NCI-H2227 treated with DMSO at 0.1 percent for 48 hours (cell line): Measurements from ENCODE around the gene KLHDC7B.
A peak's percentile ranks its signal among the peaks of the same experiment; 100 is the strongest.

ENCODE experiments used
- DNase-seq: peaks from one replicate; lab custom pipeline; 2025; lab: John Stamatoyannopoulos, UW

The KLHDC7B gene

GRCh38 chr22:50573491-50574382 is 28.0 kb downstream of the KLHDC7B start:
- DNase-seq, result no peak

DNA sequence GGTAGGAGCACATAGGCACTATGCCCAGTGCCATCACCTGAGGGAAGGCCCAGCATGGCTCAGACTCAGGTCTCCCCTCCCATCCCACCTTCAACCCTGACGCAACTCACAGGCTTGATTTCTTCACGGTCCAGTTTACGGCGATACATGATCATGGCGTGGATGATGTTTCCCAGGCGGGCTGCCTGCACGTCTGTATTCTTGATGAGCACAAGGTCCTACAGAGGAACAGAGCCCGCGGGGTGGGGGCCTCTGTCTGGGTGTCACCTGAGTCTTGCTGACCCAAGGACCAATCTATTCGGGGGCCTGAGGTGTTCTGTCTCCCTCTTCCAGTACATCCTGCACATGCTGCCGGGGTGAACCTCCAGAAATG is 28.7 kb downstream of the KLHDC7B start:
- no peak for DNase-seq

DNA sequence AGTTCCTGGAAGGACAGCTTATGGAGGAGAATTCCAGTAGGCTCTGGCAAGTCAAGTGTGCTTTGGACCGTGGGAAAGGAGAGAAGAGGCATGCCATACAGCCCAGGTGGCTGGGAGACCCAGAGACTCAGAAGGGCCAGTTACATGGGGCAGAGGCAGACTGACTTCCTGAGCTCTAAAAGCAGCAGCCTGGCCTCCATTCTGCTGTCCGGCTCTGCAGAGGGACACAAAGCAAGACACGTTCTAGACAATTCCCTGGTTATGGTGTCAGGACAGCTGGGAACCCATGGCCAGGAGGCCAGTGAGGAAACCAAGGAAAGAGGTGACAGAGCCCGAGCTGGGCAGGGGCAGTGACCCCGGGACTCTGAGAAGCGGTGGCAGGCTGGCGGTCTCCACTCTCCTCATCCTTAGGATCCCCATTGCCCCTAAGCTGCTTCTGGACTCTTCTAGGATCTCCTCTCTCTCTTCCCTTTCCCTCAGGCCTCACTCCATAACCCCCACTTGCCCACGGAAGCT is 29.8 kb downstream of the KLHDC7B start:
- DNase-seq, result no peak

DNA sequence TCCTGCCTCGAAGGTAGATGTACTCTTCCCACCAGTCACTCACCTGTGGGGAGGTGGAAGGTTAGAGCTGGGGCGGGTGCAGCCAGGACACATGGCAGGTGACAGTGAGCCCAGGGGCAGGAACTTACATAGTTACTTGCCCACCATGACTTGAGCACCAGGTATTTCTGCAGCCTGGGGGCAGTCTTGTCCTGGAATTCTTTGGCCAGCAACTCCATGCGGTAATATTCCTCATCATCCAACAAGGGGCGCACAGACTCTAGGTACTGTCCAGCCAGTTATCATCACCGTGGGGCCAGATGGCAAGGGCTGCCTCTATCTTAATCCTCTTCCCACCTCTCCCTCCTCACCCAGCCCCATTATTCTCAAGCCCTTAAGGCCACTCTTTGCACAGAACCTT is 30.4 kb downstream of the KLHDC7B start:
- no peak for DNase-seq

- DNase-seq, result no peak
These were observed 31.4 kb downstream of the KLHDC7B start for GRCh38 chr22:50576806-50577696.

DNA sequence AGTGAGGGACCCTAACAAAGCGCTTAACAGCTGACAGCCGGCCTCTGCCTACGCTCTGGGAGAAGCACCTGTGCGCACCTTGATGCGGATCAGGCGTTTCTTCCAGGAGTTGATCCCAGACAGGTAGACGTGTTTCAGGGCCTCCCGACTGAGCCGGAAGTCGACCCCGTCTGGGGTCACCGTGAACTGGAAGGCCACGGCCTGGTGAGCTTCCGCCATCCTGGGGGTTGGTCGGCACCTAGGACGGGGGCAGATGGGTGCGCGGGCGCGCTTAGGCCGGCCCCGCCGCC is 31.9 kb downstream of the KLHDC7B start:
- DNase-seq, result no peak

DNA sequence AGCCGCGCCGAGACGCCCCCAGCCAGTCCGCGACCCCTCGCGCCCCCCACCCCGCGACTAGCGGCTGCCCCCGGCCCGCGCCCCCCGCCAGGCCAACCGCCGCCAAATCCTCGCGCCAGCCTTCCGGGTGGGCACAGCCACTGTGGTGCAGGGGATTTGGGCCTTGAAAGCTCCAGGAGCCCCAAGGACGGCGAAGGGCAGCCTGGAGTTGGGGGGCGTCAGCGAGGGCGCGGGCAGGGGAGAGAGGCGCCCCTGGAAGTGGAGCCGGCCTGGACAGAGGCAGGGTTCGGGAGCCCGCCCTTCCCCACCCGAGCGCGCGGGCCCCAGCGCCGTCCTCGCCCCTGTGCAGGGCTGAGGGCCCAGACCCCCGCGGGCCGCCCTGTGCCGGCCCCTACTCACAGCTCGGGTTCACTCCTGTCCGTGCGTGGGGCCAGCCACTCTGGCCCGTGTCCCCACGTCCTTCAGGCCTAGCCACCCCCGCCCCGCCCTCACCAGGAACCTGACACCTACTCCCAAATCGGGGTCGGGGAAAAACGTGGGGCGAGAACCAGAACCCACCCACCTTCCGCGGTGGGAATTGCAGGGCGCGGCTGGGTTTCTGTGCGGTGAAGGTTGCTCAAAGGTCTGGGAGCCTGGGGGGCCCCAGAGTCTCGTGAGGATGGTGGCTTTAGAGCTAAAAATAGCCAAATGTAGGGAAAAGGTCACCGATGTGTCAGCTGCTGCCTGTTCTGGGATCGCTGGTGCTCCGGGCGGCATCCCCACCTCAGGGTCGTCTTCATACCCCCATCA is 32.5 kb downstream of the KLHDC7B start, which contains the start of gene CPT1B:
TSS of gene CPT1B (minus strand) at position 441 of the 789 bp plus-strand sequence. CDS start 512 bp downstream, outside the sequence.
- DNase-seq, result no peak

DNA sequence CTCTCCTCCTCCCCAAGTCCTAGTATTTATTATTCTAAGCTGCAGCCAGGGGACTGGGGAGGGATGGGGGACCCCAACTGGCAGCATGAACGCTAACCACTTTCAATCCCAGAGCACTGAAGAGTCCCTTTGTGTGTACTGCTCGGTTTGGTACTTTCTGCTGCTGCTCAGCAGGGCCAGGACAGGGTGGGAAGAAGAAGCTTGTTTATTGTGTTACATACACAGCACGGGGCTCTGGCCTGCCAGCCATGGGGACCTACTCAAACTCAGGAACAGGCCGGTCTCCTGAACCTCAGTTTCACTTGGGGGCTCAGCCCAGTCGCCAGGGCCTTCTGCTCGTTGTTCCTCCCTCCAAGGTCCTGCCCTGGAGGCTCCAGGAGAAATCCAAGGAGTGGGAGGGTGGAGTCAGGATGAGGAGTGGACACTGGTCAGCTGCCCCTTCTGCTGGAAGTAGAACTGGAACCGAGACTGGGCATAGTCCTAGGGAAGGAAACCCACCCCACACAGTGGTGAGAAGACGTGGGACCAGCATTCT is 33.1 kb downstream of the KLHDC7B start:
- DNase-seq, result no peak

DNA sequence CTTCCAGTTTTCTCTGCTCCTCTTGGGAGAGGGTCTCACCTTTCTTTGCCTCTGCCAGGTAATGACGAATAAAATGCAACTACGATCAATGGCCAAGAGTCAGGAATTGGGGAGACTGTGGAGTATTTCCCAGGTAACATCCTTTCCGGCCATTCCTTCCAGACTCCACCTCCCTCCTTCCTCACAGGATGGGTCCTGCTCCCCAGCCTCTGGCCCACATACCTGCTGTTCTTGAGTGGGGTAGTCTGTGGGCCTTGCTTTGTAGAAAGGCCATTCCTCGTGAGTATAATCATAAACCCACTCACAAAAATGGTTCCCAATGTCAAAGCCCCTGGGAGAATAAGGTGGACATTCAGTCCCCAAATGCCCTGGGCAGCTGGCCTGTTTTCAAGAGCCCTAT is 34.1 kb downstream of the KLHDC7B start:
- no peak for DNase-seq

GRCh38 chr22:50581031-50581949 is 35.6 kb downstream of the KLHDC7B start:
- DNase-seq, result no peak

- no peak for DNase-seq
These were observed 36.3 kb downstream of the KLHDC7B start for GRCh38 chr22:50581950-50582492.

DNA sequence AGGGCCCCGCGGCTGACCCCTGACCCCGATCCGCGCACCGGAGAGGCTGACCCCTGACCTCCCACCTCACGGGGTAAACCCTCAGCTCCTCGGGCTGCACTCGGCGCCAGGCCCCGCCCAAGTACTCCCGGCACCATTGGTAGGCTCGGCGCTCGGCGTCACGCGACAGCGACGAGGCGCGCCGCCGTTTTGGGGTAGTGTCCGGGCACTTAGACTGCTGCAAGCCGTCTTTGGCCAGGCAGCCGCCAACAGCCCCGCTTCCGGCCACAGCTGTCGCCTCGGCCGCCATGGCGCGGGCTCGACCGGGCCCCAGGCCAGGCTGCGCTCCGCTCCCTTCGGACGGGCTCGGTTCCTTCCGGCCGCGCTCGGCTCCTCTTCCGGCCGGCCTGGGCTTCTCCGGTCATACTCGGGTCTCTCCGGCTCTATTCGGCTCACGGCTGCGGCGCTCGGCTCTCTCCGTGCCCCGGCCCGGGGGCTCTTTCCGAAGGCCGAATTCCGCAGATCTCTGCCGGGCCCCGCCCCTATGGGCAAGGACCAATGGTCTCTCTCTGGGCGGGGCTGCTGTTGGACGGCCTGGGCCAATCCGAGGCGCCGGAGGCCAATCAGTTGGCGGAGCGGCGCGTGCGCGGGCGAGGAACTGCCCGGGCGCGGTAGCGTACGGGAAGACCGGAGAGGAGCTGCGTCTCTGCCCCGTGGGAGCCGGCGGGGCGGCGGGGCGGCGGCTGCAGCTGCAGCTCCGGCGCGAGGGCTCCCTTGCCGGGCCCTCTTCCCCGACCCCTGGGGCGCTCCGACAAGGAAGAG is 37.0 kb downstream of the KLHDC7B start, which contains the start of gene CHKB:
TSS of gene CHKB (minus strand) at position 357 of the 801 bp plus-strand sequence. CDS start at position 289, 68 bp downstream.
- DNase-seq, result peak; percentile 94

DNA sequence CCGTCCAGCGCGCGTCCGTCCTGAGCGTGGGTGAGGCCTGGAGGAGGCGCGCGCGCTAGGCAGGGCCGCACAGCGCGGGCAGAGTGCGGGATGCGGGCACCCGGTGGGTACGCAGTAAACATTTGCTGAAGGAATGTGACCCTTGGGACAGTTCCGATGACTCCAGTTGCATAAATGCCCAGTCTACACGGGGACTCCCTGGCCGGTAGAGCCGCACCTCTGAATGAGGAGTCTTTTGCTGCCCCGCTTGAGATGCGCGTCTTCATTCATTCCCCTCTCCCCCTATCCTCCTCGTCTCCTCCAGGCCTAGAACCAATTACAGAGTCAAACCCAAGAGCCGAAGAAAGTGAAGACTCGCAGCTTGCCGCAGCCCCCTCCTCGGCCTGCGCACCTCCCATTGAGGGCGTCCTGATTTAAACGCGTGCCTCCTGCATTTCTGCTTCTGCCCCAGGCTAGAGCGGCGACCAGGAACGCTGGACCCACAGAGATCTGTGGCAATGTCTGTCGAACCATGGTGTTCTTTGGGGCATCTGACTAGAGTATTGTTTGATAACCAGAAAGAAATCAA is 37.7 kb downstream of the KLHDC7B start:
- DNase-seq, result no peak

GRCh38 chr22:50584106-50585096 is 38.7 kb downstream of the KLHDC7B start:
- no peak for DNase-seq

GRCh38 chr22:50585238-50585637 is 39.5 kb downstream of the KLHDC7B start:
- DNase-seq, result no peak

DNA sequence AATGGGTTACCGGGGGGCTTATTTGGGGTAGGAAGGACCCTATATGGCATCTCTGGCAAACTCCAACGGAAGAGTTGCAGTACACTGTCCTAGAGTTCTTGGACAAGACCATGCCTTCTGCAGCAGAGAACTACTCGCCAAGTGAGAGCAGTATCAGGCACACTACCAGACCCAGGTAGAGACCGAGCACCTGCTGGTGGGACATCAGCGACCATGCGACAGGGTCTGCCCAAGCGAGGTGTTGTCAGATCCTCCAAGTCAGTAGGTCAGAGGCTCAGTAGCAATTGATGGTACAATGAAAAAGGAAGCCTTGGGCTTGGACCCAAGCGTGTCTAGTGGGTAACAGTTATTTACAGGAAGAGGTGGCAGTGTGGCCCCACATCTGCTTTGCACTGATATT is 40.1 kb downstream of the KLHDC7B start:
- DNase-seq, result no peak

DNA sequence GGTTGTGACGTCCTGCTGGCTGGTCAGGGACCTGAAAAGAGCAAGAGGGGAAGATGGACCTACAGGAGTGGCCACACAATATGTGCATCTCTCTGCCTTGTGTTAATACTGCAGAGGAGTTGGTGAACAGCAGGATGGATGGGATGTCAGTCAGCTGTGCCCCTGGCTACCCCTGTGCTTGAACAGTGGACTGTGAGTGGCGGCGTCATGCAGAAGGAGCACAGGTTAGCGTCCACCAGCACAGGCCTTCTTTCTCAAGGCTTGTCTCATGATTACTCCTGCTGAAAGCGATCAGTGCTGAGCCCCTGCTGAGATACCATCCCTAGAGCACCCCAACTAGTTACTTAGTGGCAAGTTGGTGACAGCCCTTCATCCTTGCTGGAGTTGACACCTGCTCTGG is 40.7 kb downstream of the KLHDC7B start:
- DNase-seq, result no peak

DNA sequence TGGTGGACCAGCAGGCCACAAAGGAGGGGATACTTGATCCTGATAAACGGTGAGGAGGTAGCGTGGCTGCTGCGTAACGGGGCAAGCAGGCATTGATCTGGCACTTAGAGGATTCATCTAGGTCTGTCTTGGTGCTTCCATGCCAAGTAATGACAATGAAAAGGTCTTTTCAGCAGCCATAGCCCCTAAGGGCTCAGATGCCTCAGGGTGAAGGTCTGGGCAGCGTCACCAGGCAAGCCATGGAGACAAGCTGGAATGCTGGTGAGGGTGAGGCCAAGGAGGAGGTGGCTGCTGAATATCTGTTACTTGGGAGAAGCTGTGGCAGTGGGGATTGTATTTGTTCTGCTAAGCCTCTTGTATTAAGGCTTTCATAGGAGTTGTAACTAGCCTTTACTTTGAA is 41.7 kb downstream of the KLHDC7B start:
- no peak for DNase-seq
